Measurements from ENCODE around the gene RUNX2.

DNA sequence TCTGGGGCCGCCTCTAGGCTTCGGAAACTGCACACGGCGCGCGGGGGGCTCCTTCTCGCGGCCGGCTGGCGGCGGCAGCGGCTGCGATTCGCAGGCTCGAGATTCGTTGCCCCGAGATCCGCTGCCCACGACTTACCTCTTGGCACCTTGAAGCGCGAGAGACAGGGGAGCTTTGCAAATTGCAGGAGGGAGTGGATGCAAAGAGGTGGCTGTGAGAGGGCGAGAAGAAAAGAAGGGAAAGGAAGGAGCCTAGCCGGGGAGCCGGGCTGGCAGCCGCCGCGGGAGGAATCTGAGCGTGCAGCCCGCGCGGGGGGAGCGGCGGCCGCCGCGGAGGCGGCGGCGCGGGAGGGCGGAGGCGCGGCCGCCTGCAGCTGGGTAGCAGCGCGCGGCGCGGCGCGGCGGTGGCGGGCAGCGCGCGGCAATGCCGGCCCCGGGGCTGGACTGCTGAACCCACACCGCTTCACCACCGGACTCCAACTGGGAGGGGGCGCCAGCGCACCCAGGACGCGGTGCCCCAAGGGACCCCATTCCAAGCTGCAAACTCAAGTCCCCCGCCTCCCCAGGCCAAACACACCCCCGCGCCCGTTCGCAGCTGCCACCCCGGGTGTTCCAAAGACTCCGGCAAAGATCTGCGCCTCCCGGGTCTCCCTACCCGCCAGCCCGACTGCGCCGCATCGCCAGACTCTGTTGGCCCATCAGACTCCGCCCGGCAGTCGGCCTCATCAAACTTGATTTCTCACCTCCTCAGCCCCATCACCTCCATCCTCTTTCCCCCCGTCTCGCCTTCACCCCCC is 93.8 kb downstream of the RUNX2 start:
- TF ChIP-seq EZH2 (IDR thresholded peaks at IDR 0.05; ENCODE audit: insufficient read depth, poor library complexity, severe bottlenecking) (no peak), EZH2phosphoT487 (IDR thresholded peaks at IDR 0.05; ENCODE audit: insufficient read depth, low read depth) (no peak)
